Heart left ventricle (tissue), 13 donors: ENCODE data around the gene TMEM248.
"Not testable (repeated sequence)": the region's sequence is repeated elsewhere in the genome, so short reads cannot be mapped to it uniquely, and the experiment has no call there.

Experiments used
- CTCF ChIP-seq, 12 donors: fragments of 200-600 bp; sonication (generic) in 4 of 12; IDR thresholded peaks; one replicate each; pipeline versions ENCODE4 v1.5.0 to v1.8.0; 2018 to 2022; ENCODE audit warnings: antibody characterized with exemption in 12 of 12, mild to moderate bottlenecking in 5 of 12
- POLR2A ChIP-seq, 2 donors: fragments of 450-650 bp; IDR thresholded peaks; one replicate each; pipeline ENCODE4 v1.6.1; 2017; ENCODE audit warnings: antibody characterized with exemption in 2 of 2, mild to moderate bottlenecking in 2 of 2, moderate library complexity in 2 of 2
- donor health status: ischemic (EF 13 %, LVEDD 7.1; RV severe dilation, severe dysfunction).
- donor health status: DM: no; HTN: yes; CAD: no.
- donor health status: DM: no; HTN: no; CAD: no.
- donor health status: ischemic (EF 25% LVEDD 6.9; RV normal size, moderate dysfunction).
- donor health status: ischemic (EF 25% LVEDD 5.7; RV mildly dilated, moderate dysfunction).
- donor health status: ischemic (EF 35%, LVEDD 5.7; RV mildly dilated, moderate dysfunction).
- donor health status: nonischemic (EF 11% LVEDD 7.7; RV severe dilation, severe dysfunction).
- donor health status: DM: yes; HTN: yes; CAD: no.
- donor health status: PGD.
- donor health status: ischemic (EF 29% LVEDD 5.4; RV normal size, mild dysfunction).
- donor health status: nonischemic (EF 23%, LVEDD 6.1; RV moderate dilation, normal function).

DNA sequence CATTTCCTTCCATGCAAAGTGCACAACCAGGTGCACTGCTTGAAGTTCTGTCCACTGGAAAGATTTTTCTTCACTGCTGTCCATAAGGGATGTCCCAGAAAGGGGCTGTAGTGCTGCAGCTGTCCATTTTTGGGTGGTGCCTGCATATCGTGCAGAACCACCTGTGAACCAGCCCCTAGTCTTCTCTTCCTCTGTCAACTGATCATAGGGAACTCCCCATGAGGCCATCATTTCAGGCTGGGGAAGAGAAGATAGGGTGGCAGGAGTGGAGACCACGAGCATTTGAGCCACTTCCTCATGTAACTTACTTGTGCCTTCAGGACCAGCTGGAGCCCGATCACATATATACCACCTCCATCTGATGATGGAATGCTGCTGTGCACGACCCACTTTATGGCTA is 12.4 kb upstream of the TMEM248 start:
- not testable (repeated sequence) for TF ChIP-seq CTCF, POLR2A (IDR thresholded peaks at IDR 0.05)
